OCI-M1 (cell line): ENCODE data around the gene EPHA2.
"Not testable (repeated sequence)": the region's sequence is repeated elsewhere in the genome, so short reads cannot be mapped to it uniquely, and the experiment has no call there.

ENCODE experiments used
- DNase-seq: peaks from one replicate; lab custom pipeline; 2025; lab: John Stamatoyannopoulos, UW

EPHA2 gene

DNA sequence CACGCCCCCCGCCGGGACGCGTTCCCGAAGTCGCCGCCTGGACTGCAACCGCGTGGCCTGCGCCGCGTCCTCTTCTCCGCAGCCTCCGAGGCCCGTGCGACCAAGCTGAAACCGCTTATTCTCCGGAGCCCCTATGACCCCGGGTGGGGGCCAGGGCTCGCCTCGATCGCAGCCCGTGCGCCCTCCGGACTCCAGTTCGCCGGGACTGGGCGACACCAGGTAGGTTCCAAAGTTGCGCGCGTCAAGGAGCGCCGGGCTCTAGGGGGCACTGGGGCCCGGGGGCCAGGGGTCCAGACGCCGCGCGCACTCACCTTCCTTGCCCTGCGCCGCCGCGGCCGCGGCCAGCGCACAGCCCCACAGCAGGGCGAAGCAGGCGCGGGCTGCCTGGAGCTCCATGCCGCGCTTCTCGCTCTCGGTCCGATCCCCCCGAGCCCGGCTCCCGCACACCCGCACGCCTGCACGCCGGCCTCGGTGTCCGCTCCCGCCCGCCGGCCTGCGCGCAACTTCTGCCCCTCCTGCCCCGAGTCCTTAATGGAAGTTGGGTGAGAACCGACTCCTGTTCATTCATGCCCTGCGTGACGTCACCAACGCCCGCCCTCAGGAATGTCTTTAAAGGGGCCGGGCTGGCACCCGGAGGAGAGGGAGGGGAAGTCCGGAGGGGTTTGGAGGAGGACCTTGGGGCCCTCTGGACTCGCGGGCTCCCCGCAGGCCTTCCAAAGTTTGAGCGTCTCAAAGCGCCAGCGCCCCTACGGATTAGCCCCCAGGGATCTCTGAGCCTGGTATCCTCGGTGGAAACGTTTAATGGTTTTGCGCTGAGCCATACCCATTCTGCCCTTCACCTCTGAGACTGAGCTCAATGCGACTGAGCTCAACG lies at the start of gene EPHA2:
Gene EPHA2 (minus strand): TSS at position 533 of the 874 bp plus-strand sequence. CDS start 137 bp downstream, at position 396.
- DNase-seq, result no peak

- no peak for DNase-seq
Measured at GRCh38 chr1:16205334-16205671, 49.4 kb upstream of the EPHA2 start.

DNA sequence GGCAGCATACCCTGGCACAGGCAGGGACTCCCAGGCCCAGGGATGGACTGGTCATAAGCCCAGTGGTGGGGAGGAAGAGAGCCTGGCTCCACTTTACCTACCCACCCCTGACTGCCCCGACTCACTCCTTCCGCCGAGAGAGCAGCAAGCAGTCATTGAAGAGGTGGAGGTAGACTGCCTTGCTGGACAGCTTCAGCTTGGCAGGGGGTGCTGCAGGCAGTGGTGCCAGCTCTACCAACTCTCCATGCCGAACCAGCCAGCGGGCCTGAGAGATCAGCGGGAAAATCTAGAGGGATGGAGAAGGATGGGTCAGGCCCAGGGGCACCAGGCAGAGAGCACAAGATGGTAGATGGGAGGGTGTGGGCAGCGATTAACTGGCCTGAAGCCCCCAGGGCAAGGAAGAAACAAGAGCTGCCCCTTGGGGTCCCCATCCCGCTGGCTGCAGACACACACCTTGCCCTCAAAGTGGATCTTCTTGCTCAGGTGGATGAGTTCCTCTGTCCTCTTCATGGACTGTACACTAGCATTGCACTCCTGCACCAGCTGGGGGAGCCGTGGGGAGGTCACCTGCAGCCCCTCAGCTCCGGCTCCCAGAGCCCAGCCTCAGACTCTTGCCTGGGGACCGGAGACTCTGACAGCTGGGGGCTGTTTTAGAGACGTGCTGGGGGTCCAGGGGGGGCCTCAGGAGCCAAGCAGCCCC lies 48.9 kb upstream of the EPHA2 start:
- DNase-seq, result peak; percentile 33

DNA sequence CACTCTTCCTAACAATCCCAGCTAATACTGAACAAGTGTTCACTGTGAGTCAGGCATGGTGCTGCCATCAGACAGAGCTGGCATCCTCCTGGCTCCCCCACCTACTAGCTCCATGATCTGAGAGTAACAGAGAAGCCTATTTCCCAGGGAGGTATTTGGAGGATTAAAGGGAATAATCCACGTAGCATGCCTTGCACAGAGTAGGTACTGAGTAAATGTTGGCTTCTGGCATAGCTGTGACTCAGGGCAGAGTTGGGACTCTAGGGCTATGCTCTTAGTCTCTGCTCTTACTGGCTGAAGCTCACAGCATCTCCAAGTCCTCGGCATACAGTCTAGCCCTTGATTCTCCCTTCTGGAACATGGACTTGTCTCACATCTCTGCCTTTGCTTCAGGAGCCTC lies 48.3 kb upstream of the EPHA2 start:
- no peak for DNase-seq

DNA sequence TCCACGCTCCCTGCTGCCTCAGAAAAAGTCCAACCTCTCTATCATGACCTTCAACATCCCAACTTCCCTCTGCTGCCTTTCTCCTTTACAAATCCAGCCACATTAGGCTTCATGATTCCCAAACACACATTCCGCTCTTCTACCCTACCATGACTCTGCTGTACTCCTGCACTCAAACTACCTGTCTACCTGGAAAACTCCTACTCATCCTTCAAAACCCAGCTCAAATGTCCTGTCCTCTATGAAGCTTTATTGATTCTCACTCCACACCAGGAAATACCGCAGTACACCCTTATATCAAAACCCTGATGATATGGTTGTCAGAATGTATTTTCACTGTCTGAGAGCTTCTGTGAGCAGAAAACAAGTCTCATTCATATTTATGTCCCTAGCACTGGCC lies 47.7 kb upstream of the EPHA2 start:
- no peak for DNase-seq

DNA sequence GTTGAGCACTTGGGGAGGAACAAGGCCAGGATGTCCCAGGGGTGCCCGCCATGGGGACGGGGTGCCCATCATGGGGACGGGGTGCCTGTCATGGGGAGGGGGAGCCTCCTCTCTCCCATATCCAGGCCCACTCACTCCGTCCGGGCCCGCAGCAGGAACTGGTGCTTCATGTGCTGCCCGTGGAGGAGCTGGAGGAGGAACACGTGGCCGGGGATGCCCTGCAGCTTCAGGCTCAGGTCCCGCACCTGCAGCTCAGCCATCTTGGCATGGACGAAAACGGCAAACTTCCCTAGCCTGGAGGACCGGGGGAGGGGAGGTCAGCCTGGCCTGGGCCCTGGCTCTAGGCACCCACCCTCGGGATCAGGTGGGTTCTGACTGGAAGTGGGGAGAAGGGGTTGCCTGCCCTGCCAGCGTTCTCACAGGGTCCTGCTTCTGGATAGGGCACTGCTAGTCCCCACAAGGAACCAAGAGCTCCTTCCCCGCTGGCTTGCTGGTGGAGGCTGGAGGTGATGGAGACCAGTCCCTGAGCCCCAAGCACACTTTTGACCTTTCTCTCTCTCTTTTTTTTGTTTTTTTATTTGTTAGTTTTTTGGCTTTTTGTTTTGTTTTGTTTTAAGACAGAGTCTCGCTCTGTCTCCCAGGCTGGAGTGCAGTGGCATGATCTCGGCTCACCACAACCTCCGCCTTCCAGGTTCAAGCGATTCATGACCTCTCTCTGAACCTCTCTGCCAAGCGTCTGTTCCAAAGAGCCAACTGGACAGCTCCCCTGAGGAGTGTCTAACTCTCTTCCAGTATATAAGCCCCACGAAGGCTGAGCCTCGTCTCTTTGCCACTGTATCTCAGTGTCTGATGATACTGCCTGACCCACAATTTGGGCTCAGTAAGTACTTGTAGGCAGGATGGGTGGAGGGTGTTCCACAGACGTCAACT lies 46.7 kb upstream of the EPHA2 start:
- no peak for DNase-seq

DNA sequence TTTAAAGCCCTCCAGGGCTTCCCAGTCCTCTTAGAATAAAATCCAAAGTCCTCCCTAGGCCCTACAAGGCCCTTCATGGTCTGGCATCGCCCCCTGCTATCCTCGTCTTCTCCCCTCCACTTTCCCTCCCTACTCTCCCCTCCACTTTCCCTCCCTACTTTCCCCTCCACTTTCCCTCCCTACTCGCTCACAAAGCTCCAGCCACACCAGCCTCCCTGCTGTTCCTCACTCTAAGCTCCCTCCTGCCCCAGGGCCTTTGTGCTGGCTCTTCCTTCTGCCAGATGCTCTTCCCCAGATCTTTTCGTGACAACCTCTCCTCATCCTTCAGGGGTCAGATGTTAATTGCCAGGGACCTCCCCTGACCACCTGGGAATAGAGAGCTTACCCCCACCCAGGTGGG lies 43.8 kb upstream of the EPHA2 start:
- DNase-seq, result no peak

GRCh38 chr1:16199157-16199501 lies 43.3 kb upstream of the EPHA2 start:
- DNase-seq, result no peak

- DNase-seq, result no peak
Measured at GRCh38 chr1:16198444-16199156, 42.7 kb upstream of the EPHA2 start.

GRCh38 chr1:16196874-16197273 lies 41.0 kb upstream of the EPHA2 start:
- no peak for DNase-seq

DNA sequence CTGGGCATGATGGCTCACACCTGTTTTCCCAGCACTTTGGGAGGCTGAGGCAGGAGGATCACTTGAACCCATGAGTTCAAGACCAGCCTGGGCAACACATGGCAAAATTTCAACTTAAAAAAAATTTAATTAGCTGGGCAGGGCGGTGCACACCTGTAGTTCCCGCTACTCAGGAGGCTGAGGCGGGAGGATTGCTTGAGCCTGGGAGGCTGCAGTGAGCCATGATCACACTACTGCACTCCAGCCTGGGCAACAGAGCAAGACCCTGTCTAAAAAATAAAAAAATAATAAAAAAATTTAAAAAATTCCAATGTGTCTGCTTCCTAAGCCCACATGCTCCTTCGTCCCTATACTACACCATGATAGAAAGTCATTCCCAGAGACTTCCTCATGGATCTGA lies 40.3 kb upstream of the EPHA2 start:
- DNase-seq, result not testable (repeated sequence)

DNA sequence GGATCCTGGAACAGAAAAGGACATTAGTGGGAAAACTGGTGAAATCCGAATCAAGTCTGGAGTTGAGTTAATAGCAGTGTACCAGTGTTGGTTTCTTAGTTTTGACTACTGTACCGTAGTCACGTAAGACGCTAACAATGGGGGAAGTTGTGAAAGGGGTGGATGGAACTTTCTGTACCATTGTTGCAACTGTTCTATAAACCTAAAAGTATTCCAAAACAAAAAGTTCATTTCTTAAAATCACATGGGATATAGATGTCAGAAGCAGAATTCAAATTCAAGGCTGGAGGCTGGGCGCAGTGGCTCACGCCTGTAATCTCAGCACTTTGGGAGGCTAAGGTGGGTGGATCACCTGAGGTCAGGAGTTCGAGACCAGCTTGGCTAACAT lies 39.6 kb upstream of the EPHA2 start:
- no peak for DNase-seq

- no peak for DNase-seq
Measured at GRCh38 chr1:16191916-16192546, 36.2 kb upstream of the EPHA2 start.

DNA sequence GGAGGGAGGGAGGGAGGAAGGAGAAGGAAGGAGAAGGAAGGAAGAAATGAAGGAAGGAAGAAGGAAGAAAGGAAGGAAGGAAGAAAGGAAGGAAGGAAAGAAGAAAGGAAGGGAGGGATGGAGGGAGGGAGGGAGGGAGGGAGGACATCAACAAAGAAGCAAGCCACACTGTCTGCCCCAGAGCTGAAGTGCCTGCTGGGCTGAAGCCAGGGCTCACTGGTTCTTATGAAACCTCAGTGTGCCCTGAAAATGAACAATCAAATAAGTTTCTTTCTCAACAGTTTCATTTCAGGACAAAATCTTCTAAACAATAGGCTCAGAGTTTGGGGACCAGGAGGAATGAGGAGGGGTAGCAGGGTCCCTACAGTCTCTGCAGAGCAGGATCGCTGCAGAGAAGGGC lies 35.4 kb upstream of the EPHA2 start:
- no peak for DNase-seq

DNA sequence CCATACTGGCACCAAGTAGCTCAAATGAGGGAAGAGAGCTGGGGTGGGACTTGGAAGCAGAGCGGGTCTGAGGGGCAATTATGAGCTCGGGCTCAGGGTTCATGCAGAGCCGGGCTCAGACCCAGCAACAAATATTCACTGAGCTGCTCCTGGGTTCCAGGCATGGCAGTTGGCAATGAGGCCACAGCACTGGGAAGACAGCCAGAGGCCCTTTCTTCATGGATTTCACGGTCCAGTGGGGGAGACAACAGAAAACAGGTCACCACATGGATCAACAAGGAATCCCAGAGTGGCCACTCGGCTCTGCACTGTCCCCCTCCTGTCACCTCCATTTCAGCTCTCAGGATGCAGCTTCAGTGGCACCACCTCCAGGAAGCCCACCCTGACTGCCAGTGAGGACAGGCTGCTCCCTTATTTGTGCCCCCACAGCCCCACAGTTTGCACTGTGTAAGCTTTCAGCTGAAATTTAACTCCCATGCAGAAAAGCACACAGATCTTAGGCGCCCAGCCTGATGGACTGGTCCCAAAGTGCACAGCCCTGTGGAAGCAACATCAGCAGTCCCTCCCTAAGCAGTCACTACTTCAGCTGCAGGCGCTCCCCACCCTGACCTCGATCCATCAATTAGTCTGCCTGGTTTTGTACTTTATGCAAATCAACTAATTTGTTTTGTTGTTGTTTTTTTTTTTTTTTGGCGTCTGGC lies 34.2 kb upstream of the EPHA2 start:
- no peak for DNase-seq

DNA sequence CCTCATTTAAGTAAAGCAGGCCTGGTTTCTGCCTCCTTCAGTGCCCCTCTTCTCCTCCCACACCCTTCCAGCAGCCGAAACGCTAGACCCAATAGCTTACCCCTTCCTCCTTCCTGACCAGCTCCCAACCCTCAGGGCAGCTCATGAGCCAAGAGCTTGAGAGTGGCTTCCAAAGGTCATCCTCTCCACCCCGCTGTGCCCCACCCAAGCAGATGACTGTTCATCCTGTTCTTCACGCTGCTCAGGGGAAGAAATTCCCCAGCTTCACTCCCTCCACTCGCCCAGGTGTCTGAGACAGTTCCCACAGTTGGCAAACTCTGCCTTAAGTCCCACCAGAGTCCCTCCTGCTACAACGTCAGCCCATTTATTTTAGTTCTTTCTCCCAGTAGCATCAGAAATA lies 33.1 kb upstream of the EPHA2 start:
- DNase-seq, result no peak

DNA sequence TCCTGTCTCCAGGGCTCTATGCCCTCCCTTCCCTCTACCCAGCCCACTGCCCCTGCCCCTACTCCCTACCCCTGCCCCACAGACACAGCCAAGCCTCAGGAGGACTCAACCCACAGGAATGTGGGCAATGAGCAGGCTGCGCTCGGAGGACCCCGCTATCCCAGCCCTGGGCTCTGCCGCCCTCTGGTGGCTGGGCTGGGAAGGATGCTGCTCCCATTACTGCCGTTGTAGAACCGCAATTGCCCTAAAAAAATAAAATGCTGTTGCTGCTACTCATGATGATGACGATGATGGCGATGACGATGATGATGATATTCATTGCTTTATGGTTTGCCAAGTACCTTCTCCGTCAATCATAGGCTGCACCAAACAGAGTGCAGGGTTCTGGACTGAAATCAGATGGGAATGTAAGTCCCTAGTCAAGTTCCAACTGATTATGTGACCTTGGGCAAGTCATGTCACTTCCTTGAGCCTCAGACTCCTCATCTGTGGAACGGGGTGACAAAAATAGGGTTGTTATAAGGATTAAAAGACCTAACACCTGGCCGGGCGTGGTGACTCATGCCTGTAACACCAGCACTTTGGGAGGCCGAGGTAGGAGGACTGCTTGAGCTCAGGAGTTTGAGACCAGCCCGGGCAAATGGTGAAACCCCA lies 32.0 kb upstream of the EPHA2 start:
- DNase-seq, result peak; percentile 83

GRCh38 chr1:16186655-16187235 lies 30.9 kb upstream of the EPHA2 start:
- no peak for DNase-seq

DNA sequence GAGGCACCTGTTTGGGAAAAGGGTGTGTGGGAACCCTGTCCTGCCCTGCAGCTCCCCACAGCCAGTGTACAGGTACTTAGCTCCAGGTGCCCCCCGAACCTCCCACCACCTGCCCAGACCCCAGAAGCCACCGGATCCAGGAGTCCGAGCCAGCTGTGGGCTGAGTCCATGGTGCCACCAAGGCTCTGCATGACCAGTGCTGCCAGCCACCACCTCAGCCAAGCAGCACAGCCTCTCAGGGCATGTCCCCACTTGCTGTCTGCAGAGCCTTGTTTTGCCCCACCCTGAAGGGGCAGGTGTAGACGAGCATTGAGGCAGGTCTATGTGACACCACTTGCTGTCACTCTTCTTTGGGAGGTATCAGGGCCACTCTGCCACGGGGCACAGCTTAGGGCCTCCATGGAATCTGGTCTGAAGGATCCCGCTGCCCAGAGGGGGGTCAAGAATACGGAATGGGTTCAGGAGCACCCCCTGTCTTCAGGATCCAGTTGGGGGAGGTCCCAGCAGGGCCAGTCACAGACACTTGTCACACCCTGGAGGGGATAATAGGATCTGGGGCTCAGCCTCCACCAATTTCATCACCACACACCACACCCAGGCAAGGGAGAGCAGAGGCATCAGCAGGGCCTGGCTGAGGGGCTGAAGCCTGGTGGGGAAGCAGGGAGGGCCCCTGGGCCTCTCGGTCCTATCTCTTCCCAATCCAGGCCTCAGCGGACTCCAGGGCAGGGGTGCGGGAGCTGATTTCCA lies 28.9 kb upstream of the EPHA2 start:
- DNase-seq, result no peak
